ENCODE data around the gene TRPM8. TPM values are rescaled to one million over a fixed set of nuclear protein-coding genes. Genes with fewer than 3 reads are reported as not detected.

TRPM8 gene
- total and polyA plus RNA-seq, 2 of the 13 experiments (the other 11 are each of a cell fraction or from before 2014, with no cell fraction given), result 0.12 TPM; not detected in 1

- no peak for TF ChIP-seq EZH2 (conservative IDR thresholded peaks at IDR 0.05; ENCODE audit: low read depth, low read length)
- no peak for TF ChIP-seq ETV6 (CRISPR knock-in tag; conservative IDR thresholded peaks at IDR 0.05)
These were observed 59.6 kb downstream of the TRPM8 start (continued) for GRCh38 chr2:233976690-233977294.

GRCh38 chr2:233977296-233977837 lies 60.2 kb downstream of the TRPM8 start:
- Histone ChIP-seq H4K20me1 (ENCODE audit: insufficient read depth, low read length) (no peaks in the 10 kb centered on the region), H3K9me3 (ENCODE audit: low read length) (no peaks in the 10 kb centered on the region), H3K4me3 (replicated peaks in 1 of 3; ENCODE audit: insufficient read depth in 1 of 3, low read depth in 2 of 3, low read length in 3 of 3) (peak overlapping the region in 1 of 3 experiments; percentile 9; a peak in 2 of 6 replicates), H3K9ac (ENCODE audit: insufficient read depth, low read depth, low read length) (no peak overlapping the region), H3K4me1 (ENCODE audit: insufficient read depth, low read length) (peaks cover 46% of the 10 kb centered on the region), H3K36me3 (replicated peaks in 1 of 2; ENCODE audit: control insufficient read depth in 1 of 2, insufficient read depth in 2 of 2, low read length in 2 of 2) (no peaks in the 10 kb centered on the region), H3K27ac (ENCODE audit: extremely low read length, insufficient read depth, low read length) (no peak overlapping the region), H3K79me2 (ENCODE audit: insufficient read depth, low read length) (no peaks in the 10 kb centered on the region), H3K4me2 (ENCODE audit: low read depth, low read length) (peak overlapping the region; percentile 30), H2AFZ (ENCODE audit: low read length) (no peak overlapping the region), H3K27me3 (ENCODE audit: control insufficient read depth in 1 of 2, insufficient read depth in 2 of 2, low read length in 2 of 2) (no peaks in the 10 kb centered on the region)
- BruUV-seq (replicated peaks), result no TSS peak
- in situ Hi-C loops (cut with HindIII; ENCODE audit: extremely low pct_ligation_motif_present, low pct_unique_long_range_greater_than_20kb), result loop anchor here (5.0 to 25.0 kb wide), 4 partner anchors 277 to 1135 kb away; partner anchors contain the start of gene ARL4C
- FAIRE-seq, result no peak
- CTCF ChIA-PET (ENCODE audit: low intra/inter-chr PET ratio, low total read pairs), result interaction anchor here (1.3 to 2.4 kb wide), 4 partner anchors 281 to 1139 kb away, joined by 4 to 16 read pairs (median 8); no protein-coding TSS in a partner anchor
- DNase-seq (ENCODE audit: low spot score), result no peak
- ATAC-seq, result peak; percentile 39
- intact Hi-C loops (cut with micrococcal nuclease; ENCODE audit: unreplicated experiment), result loop anchor here (2.0 kb wide), 2 partner anchors 523 to 1139 kb away; no protein-coding TSS in a partner anchor
- POLR2A ChIA-PET, result no interaction called here
- 13% methylated on average over 8 of the region's 8 CpGs for WGBS (ENCODE audit: low lambda C conversion rate)
- TF ChIP-seq REST (IDR thresholded peaks at IDR 0.05; ENCODE audit: borderline replicate concordance in 1 of 2, low read depth in 1 of 2, low read length in 2 of 2), result peak; percentile 33 to 88
- TF ChIP-seq MED1 (CRISPR knock-in tag; IDR thresholded peaks at IDR 0.05), result no peak
- TF ChIP-seq ZNF180 (CRISPR knock-in tag; IDR thresholded peaks at IDR 0.05; ENCODE audit: borderline replicate concordance, low read depth), result no peak
- peak; percentile 17 for TF ChIP-seq XRCC5 (optimal IDR thresholded peaks at IDR 0.05; ENCODE audit: low read length)
- TF ChIP-seq ATF2 (CRISPR knock-in tag; IDR thresholded peaks at IDR 0.05), result 0 out of 2 replicates have a peak, but pooled peaks have one; percentile 7
- 0 out of 2 replicates have a peak, but pooled peaks have one; percentile 44 for TF ChIP-seq MIER2 (CRISPR knock-in tag; IDR thresholded peaks at IDR 0.05)
- peak; percentile 10; the same call in 1 of the 2 replicates for TF ChIP-seq SALL1 (CRISPR knock-in tag; IDR thresholded peaks at IDR 0.05)
- no peak for TF ChIP-seq SPEN (CRISPR knock-in tag; IDR thresholded peaks at IDR 0.05; ENCODE audit: low read depth)
- TF ChIP-seq ZNF687 (CRISPR knock-in tag; IDR thresholded peaks at IDR 0.05), result 0 out of 2 replicates have a peak, but pooled peaks have one; percentile 16
- no peak for TF ChIP-seq KMT2B (CRISPR knock-in tag; IDR thresholded peaks at IDR 0.05)
